Measurements from ENCODE around the gene JHY. TPM values are rescaled to one million over a fixed set of nuclear protein-coding genes. Genes with fewer than 3 reads are reported as not detected.

Gene JHY
- total RNA-seq, 2 donors from 2014 or later: 4.1 to 6.7 TPM

- DNase-seq (ENCODE audit: low spot score): no peak
- intact Hi-C loops (cut with DNase I): no loop called here
These were observed 36.2 kb downstream of the JHY start for GRCh38 chr11:122918734-122919133.

DNA sequence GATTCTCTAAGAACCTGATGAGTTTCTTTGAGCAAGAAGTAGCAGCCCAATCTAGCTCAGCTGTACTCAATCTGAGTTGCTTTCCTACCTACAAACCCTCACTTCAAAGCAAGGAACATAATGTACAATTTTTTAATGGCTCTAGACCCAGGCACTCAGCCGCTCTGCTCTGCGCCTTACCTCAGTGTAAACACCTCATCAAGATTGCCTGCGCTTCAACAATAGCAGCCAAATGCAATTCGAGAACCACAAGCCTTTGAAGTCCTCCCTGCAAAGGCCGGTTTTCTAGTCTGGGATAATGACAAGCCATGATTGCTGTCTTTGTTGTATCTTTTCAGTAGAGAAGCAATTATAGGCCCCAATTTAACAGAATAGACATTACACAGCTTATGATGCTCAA, 38.0 kb downstream of the JHY start:
- no peak for DNase-seq (ENCODE audit: low spot score)
- intact Hi-C loops (cut with DNase I): loop anchor here in 1 of 2 donors (5.0 kb wide), 1 partner anchor 753 kb away; no protein-coding TSS in a partner anchor

- no peak for DNase-seq (ENCODE audit: low spot score)
These were observed 40.3 kb downstream of the JHY start for GRCh38 chr11:122922893-122923292.

DNA sequence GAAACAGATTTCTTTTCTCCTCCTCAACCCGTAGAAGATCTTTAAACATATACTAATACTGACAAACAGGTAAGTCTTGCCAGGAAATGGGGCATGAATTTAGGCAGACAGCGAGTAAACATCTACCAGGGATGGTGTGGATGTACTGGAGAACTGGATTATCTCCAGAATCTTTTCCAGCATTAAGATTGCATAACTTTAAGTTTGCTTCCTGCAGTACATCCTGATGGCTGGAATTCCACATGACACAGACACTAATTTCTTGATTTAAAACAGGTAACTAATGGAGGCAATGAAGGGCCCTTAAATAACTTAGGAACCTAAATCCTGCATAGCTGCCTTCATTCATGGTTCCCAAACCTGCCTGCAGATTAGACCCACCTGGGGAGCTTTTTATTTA, 40.7 kb downstream of the JHY start:
- DNase-seq (ENCODE audit: low spot score): no peak
- intact Hi-C loops (cut with DNase I): loop anchor here in 1 of 2 donors (5.0 kb wide), 1 partner anchor 756 kb away; no protein-coding TSS in a partner anchor

More at GRCh38 chr11:122922893-122923292, 40.3 kb downstream of the JHY start:
- intact Hi-C loops (cut with DNase I): loop anchor here in 1 of 2 donors (5.0 kb wide), 1 partner anchor 756 kb away; no protein-coding TSS in a partner anchor

GRCh38 chr11:122931510-122931909, 49.0 kb downstream of the JHY start:
- intact Hi-C loops (cut with DNase I): no loop called here

DNA sequence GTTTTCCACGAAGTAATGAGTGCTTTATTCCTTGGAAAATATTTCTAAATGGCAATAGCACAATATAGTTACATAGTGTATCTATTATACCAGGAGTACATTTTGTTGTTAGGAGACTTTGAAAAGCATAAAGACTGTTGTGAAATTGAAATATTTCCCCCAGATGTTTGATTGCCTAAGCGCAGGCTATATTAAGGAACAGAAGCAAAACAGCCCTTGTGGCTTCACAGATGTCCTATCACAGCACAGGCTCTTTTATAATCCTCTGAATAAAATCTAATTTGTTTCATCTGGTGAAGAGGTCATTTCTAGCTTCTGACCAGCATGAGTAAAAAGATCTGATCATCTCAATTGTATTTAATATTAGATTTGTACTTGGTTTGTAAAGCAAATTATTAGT, 50.9 kb downstream of the JHY start:
- intact Hi-C loops (cut with DNase I): no loop called here
- DNase-seq (ENCODE audit: low spot score): no peak

More at GRCh38 chr11:122931510-122931909, 49.0 kb downstream of the JHY start:
- no peak for DNase-seq (ENCODE audit: low spot score)

DNA sequence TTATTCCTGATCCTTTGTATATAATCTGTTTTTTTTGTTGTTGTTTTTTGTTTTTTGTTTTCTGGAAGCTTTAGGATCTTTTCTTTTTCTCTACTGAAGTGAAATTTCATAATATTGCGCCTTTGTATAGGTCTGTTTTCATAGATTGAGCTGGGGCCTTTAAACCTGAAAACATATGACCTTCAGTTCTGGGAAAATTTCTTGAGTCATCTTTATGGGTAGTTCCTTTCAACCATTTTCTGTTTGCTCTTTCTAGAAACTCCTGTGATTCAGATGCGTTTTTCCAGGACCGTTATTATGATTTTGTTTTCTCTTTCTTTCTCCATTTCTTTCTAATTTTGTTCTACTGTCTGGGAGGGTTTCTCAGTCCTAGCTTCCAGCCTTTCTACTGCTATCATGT, 55.4 kb downstream of the JHY start:
- intact Hi-C loops (cut with DNase I): no loop called here
- no peak for DNase-seq (ENCODE audit: low spot score)

GRCh38 chr11:122938557-122938956, 56.0 kb downstream of the JHY start:
- intact Hi-C loops (cut with DNase I): no loop called here
- DNase-seq (ENCODE audit: low spot score): no peak

GRCh38 chr11:122951211-122951610, 68.7 kb downstream of the JHY start:
- intact Hi-C loops (cut with DNase I): no loop called here
- no peak for DNase-seq (ENCODE audit: low spot score)

DNA sequence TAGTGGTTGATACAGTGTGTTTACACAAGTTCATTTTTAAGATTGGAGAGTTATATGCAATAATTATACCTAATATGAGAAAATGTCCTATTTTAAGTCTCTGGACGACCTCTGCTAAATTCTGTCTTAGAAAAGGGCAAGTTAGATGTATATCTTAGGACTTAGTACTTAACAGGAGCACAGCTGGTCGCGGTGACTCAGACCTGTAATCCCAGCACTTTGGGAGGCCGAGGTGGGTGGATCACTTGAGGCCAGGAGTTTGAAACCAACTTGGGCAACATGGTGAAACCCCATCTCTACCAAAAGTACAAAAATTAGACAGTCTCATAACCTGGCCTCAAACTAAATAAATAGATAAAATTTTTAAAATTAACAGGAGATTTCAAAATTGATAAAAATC, 71.9 kb downstream of the JHY start:
- DNase-seq (ENCODE audit: low spot score): no peak
- intact Hi-C loops (cut with DNase I): no loop called here

DNA sequence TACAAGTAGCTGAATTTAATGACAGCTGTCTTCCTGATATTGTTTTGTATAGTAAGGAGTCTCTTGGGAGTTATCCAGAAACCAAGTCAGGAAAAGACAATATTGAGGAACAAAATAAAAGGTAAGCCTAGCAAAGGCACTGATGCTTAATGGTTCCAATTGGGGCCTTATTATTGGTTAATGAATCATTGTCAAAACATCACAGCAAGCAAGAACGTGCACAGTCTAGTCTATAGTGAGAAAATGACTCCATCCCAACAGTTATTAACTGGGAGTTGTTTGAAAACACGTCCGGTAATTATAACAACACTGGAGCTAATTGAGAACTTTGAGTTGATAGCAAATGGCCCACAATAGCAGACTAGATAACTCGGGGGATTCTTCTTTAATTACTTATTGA, 81.4 kb downstream of the JHY start:
- no peak for DNase-seq (ENCODE audit: low spot score)
- intact Hi-C loops (cut with DNase I): no loop called here

DNA sequence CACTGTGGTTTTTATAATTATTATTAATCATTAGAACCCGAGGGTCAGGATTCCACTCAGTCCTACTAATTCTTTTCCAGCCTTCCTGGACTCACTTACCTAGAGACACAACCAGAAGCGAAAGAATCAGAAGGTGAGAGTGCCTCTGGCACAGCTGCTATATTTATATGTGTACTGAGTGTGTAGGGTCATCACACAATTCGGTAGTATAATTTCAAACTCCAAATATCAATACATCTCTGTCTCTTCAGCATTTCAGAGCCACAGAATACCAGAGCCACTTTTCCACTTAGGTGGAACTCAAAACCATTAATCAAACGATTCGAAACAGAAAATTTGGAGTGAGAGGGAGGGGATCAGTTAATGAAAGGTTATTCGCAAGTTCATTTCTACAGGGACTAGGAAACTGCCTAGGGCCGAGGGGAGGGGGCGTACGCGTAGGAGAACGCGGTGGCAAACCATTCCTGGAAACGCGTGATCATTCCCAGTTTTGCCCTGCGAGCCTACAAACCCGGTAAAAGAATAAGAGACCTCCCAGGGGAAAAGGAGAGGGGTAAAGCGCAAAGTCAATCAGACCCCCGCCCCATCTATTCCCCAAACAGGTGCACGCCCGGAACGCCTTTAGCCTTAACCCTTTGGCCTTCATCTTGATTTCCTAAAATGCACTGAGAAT, 93.6 kb downstream of the JHY start:
- intact Hi-C loops (cut with DNase I): no loop called here

GRCh38 chr11:122976734-122977469, 94.3 kb downstream of the JHY start:
- no peak for DNase-seq (ENCODE audit: low spot score)
- intact Hi-C loops (cut with DNase I): no loop called here

More for the DNA sequence above, 93.6 kb downstream of the JHY start:
- DNase-seq (ENCODE audit: low spot score): no peak

DNA sequence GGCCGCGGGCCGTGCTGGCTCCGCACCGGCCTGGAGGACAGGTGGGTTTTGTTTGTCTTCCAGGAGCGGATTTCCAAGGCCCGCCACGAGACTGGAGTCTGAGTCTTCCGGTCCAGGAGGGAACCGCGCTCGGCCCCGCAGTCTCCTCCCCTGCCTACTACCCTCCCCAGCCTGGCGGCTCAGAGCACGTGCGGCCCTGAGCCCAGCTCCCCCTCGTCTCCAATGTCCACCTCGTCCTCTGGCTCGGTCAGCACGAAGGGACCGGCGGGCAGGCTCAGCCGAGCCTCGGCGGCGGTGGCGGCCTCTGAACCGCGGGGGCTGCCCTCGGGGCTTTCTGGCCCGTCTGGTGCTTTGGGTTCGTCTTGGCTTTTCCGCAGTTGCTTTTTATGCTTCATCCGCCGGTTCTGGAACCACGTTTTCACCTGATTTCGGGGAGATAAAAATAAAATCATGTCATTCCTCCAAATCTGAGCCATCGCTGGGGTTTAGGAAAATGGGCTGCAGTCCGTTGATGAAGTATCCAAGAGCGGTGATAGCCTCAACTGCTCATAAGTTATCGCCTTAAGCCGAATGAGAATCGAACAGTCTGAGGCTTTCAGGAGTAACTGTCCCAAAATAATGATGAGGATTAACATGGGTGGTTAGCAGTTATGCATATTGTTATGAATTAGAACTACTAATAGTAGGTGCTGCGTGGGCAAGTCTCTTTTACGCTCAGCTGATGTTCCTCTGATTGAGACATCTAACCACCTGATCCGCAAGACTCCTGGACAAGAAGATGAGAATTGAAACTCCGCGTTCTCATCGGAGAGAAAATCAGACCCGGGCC, 95.1 kb downstream of the JHY start:
- no peak for DNase-seq (ENCODE audit: low spot score)
- intact Hi-C loops (cut with DNase I): no loop called here

- intact Hi-C loops (cut with DNase I): no loop called here
- no peak for DNase-seq (ENCODE audit: low spot score)
These were observed 95.7 kb downstream of the JHY start for GRCh38 chr11:122978299-122978620.

DNA sequence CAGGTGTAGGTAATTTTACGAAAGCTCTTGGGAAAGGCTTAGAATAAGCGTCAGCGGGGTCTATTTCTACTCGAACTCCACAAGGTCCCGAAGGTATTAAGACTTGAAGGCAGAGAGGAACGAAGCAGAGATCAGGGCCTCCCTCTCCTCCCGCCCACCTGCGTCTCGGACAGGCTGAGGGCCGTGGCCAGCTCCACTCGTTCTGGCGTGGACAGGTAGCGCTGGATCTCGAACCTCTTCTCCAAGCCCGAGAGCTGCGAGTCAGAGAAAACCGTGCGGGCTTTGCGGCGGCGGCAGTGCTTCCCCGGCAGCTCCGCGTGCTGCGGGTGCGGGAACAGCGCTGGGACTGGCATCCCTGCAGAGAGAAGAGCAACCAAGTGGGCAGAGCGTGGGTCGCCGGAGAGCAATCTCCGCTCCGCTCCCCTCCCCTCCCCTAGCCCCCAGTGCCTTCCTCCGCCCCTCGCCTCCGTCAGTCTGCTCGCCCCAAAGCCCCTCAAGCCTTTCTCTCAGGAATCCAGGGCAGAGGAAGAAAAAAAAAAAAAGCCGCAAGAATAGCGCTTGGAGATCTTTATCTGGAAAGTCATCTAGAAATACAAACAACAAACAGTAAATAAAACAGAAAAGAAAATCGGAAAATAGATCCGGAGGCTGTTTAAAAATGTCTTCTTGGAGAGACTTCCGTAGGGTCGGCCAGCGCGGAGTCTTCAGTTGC, 96.7 kb downstream of the JHY start:
- intact Hi-C loops (cut with DNase I): no loop called here

GRCh38 chr11:122979815-122980595, 97.4 kb downstream of the JHY start:
- intact Hi-C loops (cut with DNase I): no loop called here
- DNase-seq (ENCODE audit: low spot score): no peak

More for the DNA sequence above, 96.7 kb downstream of the JHY start:
- no peak for DNase-seq (ENCODE audit: low spot score)

DNA sequence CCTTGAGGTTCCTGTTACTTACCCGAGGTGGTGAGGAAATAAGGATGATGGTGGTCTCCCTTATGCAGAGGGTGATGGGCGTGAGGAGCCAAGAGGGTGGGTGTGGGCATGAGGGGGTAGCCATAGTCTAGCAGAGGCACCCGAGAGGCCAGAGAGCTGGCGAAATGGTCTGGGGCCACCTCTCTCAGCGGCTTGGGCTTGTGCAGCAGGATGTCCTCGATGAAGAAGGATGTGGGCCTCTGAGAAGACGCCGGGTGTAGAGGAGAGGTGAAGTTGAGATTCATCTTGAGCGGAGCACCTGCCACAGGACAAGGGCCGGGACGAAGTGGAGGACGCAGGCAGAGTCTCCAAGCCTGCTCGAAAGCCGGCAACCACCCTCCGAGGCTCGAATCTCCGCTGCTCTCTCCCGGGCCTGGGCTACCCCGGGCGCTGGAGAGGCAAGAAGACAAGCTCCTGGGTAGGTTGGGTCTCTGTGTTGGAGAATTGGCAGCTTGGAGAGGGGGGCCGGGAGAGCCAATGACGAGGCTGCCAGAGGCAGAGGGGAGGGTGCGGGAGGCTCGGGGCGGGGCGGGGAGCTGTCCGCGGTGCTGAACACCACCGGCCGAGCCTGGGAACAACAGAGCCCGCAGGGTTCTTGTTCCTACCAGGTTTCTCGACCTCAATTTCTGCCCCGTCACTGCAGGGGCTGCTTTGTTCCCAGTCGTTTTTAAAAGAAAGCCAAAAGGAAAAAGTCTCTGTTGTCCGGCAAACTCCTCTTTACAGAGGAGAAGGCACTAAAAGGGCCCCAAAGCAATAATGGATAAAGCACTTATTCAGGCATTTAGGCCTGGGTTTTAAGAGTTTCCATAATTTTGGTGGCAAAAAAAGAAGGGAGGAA, 99.1 kb downstream of the JHY start, which contains the start of gene BSX:
TSS of gene BSX (minus strand) at position 447 of the 877 bp plus-strand sequence. CDS start at position 284, 163 bp downstream.
- DNase-seq (ENCODE audit: low spot score): no peak
- intact Hi-C loops (cut with DNase I): no loop called here
